Stimulated activated CD8-positive, alpha-beta memory T cell treated with anti-CD3 and anti-CD28 coated beads, Interleukin-7, amount 100 ng/mL, for 4 hours (primary cell): ENCODE data around the gene SCLT1.

ENCODE experiments used
- DNase-seq, 2 donors: peaks; one replicate each; pipeline ENCODE4 v3.0.0-alpha.2; 2020; ENCODE audit warnings: low read depth in 2 of 2

Gene SCLT1

GRCh38 chr4:128840711-128841318 lies 252.5 kb downstream of the SCLT1 start:
- DNase-seq, result no peak

GRCh38 chr4:128837679-128838078 lies 255.7 kb downstream of the SCLT1 start:
- no peak for DNase-seq

- DNase-seq, result no peak
Measured at GRCh38 chr4:128837198-128837597, 256.1 kb downstream of the SCLT1 start.

GRCh38 chr4:128835498-128836222 lies 257.7 kb downstream of the SCLT1 start:
- DNase-seq, result no peak
